Fibroblast of lung (primary cell): ENCODE data around the gene SYNM.

Experiments used
- EZH2 ChIP-seq: IDR thresholded peaks from 2 replicates; pipeline ENCODE4 v1.5.1; 2012; ENCODE audit warnings: low read length, control low read depth, mild to moderate bottlenecking; ENCODE audit errors: missing control alignments
- TF ChIP-seq, protein P1 (sequence below), 2 donors: IDR thresholded peaks in 1 of 2; conservative IDR thresholded peaks in 1 of 2; 1 replicate in 1 of 2; 2 replicates in 1 of 2; pipeline ENCODE4 v1.5.1; 2011 to 2012; ENCODE audit warnings: low read length in 2 of 2, control low read depth in 1 of 2, inconsistent platforms in 1 of 2, low read depth in 1 of 2, mild to moderate bottlenecking in 1 of 2

DNA sequence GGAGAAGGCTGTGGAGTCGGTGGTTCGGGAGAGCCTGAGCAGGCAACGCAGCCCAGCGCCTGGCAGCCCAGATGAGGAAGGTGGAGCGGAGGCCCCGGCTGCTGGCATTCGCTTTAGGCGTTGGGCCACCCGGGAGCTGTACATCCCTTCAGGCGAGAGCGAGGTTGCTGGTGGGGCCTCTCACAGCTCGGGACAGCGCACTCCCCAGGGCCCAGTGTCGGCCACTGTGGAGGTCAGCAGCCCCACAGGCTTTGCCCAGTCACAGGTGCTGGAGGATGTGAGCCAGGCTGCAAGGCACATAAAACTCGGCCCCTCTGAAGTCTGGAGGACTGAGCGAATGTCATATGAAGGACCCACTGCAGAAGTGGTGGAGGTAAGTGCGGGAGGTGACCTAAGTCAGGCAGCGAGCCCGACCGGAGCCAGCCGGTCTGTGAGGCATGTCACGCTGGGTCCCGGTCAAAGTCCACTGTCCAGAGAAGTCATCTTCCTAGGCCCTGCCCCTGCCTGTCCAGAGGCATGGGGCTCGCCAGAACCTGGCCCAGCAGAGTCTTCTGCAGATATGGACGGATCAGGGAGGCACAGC, 26.7 kb downstream of the SYNM start:
- TF ChIP-seq, protein P1, sequence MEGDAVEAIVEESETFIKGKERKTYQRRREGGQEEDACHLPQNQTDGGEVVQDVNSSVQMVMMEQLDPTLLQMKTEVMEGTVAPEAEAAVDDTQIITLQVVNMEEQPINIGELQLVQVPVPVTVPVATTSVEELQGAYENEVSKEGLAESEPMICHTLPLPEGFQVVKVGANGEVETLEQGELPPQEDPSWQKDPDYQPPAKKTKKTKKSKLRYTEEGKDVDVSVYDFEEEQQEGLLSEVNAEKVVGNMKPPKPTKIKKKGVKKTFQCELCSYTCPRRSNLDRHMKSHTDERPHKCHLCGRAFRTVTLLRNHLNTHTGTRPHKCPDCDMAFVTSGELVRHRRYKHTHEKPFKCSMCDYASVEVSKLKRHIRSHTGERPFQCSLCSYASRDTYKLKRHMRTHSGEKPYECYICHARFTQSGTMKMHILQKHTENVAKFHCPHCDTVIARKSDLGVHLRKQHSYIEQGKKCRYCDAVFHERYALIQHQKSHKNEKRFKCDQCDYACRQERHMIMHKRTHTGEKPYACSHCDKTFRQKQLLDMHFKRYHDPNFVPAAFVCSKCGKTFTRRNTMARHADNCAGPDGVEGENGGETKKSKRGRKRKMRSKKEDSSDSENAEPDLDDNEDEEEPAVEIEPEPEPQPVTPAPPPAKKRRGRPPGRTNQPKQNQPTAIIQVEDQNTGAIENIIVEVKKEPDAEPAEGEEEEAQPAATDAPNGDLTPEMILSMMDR (conservative IDR thresholded peaks at IDR 0.05 in 1 of 2, IDR thresholded peaks at IDR 0.05 in 1 of 2; ENCODE audit: low read depth in 1 of 2, low read length in 2 of 2) = no peak
- no peak for TF ChIP-seq EZH2
